ENCODE results near the gene NMT1. TPM values are rescaled to one million over a fixed set of nuclear protein-coding genes. Genes with fewer than 3 reads are reported as not detected.

Gene NMT1
- total RNA-seq, 1 experiment from 2014 or later, result 173 TPM

DNA sequence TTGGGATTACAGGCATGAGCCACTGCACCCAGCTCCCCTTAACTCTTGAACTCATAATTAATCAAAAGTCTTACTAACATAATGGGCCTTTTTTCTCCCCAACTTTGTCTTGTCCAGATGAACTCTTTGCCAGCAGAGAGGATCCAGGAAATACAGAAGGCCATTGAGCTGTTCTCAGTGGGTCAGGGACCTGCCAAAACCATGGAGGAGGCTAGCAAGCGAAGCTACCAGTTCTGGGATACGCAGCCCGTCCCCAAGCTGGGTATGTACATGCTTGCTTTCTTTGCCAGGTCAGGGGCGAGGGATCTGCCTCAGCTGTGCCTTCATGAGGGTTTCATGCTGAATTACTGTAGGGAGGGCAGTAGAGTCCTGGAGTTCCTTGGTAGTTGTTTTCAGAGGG is 25.3 kb downstream of the NMT1 start:
- no peaks in the 10 kb centered on the region for H3K4me1 Mint-ChIP-seq (ENCODE audit: low read depth, unreplicated experiment)
- peaks cover 84% of the 10 kb centered on the region for H3K36me3 Mint-ChIP-seq (ENCODE audit: insufficient read depth, unreplicated experiment)
- H3K27me3 Mint-ChIP-seq (ENCODE audit: insufficient read depth, unreplicated experiment), result no peaks in the 10 kb centered on the region
- H3K36me3 ChIP-seq (ENCODE audit: control insufficient read depth, insufficient read depth, low read length), result peaks cover 9% of the 10 kb centered on the region
- H3K4me1 ChIP-seq, result no peaks in the 10 kb centered on the region
- ChIA-PET CTCF (interaction anchor here (0.7 kb wide), 1 partner anchor 49 kb away, joined by 5 read pairs; the partner anchor contains the start of gene ACBD4), POLR2A (no interaction called here)
- TF ChIP-seq, protein P1, sequence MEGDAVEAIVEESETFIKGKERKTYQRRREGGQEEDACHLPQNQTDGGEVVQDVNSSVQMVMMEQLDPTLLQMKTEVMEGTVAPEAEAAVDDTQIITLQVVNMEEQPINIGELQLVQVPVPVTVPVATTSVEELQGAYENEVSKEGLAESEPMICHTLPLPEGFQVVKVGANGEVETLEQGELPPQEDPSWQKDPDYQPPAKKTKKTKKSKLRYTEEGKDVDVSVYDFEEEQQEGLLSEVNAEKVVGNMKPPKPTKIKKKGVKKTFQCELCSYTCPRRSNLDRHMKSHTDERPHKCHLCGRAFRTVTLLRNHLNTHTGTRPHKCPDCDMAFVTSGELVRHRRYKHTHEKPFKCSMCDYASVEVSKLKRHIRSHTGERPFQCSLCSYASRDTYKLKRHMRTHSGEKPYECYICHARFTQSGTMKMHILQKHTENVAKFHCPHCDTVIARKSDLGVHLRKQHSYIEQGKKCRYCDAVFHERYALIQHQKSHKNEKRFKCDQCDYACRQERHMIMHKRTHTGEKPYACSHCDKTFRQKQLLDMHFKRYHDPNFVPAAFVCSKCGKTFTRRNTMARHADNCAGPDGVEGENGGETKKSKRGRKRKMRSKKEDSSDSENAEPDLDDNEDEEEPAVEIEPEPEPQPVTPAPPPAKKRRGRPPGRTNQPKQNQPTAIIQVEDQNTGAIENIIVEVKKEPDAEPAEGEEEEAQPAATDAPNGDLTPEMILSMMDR (IDR thresholded peaks at IDR 0.05; ENCODE audit: insufficient read depth in 1 of 2, low read depth in 1 of 2, low read length in 1 of 2, severe bottlenecking in 1 of 2, unreplicated experiment in 1 of 2), result no peak
- H3K4me3 Mint-ChIP-seq (ENCODE audit: unreplicated experiment), result no peak overlapping the region
- H3K9me3 ChIP-seq, result no peaks in the 10 kb centered on the region
- no peak overlapping the region for H3K27ac Mint-ChIP-seq (ENCODE audit: unreplicated experiment)
- no peaks in the 10 kb centered on the region for H3K27me3 ChIP-seq (replicated peaks; ENCODE audit: control insufficient read depth, insufficient read depth, low read length)
- H3K9me3 Mint-ChIP-seq (ENCODE audit: unreplicated experiment), result no peaks in the 10 kb centered on the region
- BruUV-seq (replicated peaks), result no TSS peak
- DNase-seq, result no peak
- no peak overlapping the region for H3K4me3 ChIP-seq (ENCODE audit: low read depth, low read length)
- intact Hi-C loops (cut with micrococcal nuclease; ENCODE audit: unreplicated experiment), result no loop called here

DNA sequence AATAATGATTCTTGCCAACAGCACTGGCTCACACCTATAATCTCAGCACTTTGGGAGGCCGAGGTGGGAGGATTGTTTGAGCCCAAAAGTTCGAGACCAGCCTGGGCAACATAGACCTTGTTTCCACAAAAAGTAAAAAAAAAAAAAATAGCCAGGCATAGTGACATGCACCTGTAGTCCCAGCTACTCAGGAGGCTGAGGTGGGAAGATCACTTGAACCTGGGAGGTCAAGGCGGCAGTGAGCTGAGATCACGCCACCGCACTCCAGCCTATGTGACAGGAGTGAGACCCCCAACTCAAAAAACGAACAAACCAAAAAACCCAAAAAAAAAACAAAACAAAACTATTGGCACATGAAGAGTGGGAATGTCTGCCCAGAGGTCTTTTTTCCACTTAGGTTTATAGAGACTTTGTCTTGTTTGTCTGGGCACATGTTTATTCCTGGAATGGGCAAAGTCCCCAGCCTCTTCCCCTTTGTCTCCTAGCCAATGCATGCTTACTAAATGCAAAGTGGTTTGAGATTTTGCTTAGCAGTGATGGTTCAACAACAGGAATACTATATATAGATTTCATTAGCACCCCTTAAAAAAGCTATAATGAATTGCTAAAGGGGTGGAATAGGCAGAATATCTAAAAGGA is 25.9 kb downstream of the NMT1 start:
- TSS peak; percentile 14 for BruUV-seq (replicated peaks)
- Mint-ChIP-seq H3K36me3 (ENCODE audit: insufficient read depth, unreplicated experiment) (peaks cover 84% of the 10 kb centered on the region), H3K9me3 (ENCODE audit: unreplicated experiment) (no peaks in the 10 kb centered on the region), H3K4me1 (ENCODE audit: low read depth, unreplicated experiment) (no peaks in the 10 kb centered on the region), H3K27me3 (ENCODE audit: insufficient read depth, unreplicated experiment) (no peaks in the 10 kb centered on the region), H3K4me3 (ENCODE audit: unreplicated experiment) (no peak overlapping the region), H3K27ac (ENCODE audit: unreplicated experiment) (no peak overlapping the region)
- DNase-seq, result no peak
- Histone ChIP-seq H3K36me3 (ENCODE audit: control insufficient read depth, insufficient read depth, low read length) (peaks cover 6% of the 10 kb centered on the region), H3K4me3 (ENCODE audit: low read depth, low read length) (no peak overlapping the region), H3K27me3 (replicated peaks; ENCODE audit: control insufficient read depth, insufficient read depth, low read length) (no peaks in the 10 kb centered on the region), H3K9me3 (no peaks in the 10 kb centered on the region), H3K4me1 (no peaks in the 10 kb centered on the region)
- ChIA-PET CTCF (interaction anchor here (0.7 to 1.3 kb wide), 2 partner anchors 48 to 134 kb away, joined by 3 to 4 read pairs; partner anchors contain the start of gene ACBD4), POLR2A (no interaction called here)
- intact Hi-C loops (cut with micrococcal nuclease; ENCODE audit: unreplicated experiment), result no loop called here
- TF ChIP-seq, protein P1 (IDR thresholded peaks at IDR 0.05; ENCODE audit: insufficient read depth in 1 of 2, low read depth in 1 of 2, low read length in 1 of 2, severe bottlenecking in 1 of 2, unreplicated experiment in 1 of 2), result no peak

DNA sequence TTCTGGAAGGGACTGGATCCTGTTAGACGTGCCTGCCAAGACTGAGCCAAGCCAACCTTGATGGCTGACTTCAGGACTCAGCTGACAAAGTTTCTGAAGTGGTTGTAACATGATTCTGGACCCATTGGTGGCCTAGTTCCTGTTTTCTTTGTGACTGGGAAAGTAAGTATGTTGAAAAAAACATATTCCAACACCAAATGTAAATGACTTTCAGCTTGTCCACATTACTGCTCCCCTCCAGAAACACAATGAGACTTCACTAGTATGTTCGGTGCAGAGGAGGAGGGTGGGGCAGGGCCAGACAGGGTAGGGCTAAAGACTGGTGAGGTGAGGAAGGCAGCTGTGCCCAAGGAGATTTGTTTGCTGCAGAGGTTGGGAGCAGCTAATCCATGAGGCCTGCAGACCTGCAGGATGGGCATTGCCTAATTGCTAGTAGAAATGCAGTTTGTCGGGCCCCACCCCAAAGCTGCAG is 26.4 kb downstream of the NMT1 start:
- DNase-seq, result no peak
- H3K36me3 ChIP-seq (ENCODE audit: control insufficient read depth, insufficient read depth, low read length), result peaks cover 3% of the 10 kb centered on the region
- peaks cover 85% of the 10 kb centered on the region for H3K36me3 Mint-ChIP-seq (ENCODE audit: insufficient read depth, unreplicated experiment)

More for the DNA sequence above, 26.4 kb downstream of the NMT1 start:
- BruUV-seq (replicated peaks), result no TSS peak
- intact Hi-C loops (cut with micrococcal nuclease; ENCODE audit: unreplicated experiment), result no loop called here
- Histone ChIP-seq H3K9me3 (no peaks in the 10 kb centered on the region), H3K4me1 (no peaks in the 10 kb centered on the region), H3K27me3 (replicated peaks; ENCODE audit: control insufficient read depth, insufficient read depth, low read length) (no peaks in the 10 kb centered on the region), H3K4me3 (ENCODE audit: low read depth, low read length) (no peak overlapping the region)
- no peak overlapping the region for H3K4me3 Mint-ChIP-seq (ENCODE audit: unreplicated experiment)
- ChIA-PET CTCF (interaction anchor here (0.7 to 1.3 kb wide), 2 partner anchors 48 to 134 kb away, joined by 3 to 4 read pairs; partner anchors contain the start of gene ACBD4), POLR2A (no interaction called here)
- TF ChIP-seq, protein P1 (IDR thresholded peaks at IDR 0.05; ENCODE audit: insufficient read depth in 1 of 2, low read depth in 1 of 2, low read length in 1 of 2, severe bottlenecking in 1 of 2, unreplicated experiment in 1 of 2), result no peak
- H3K4me1 Mint-ChIP-seq (ENCODE audit: low read depth, unreplicated experiment), result no peaks in the 10 kb centered on the region
- H3K27me3 Mint-ChIP-seq (ENCODE audit: insufficient read depth, unreplicated experiment), result no peaks in the 10 kb centered on the region
- H3K9me3 Mint-ChIP-seq (ENCODE audit: unreplicated experiment), result no peaks in the 10 kb centered on the region
- H3K27ac Mint-ChIP-seq (ENCODE audit: unreplicated experiment), result no peak overlapping the region

Data from Caco-2 (cell line).